Stimulated activated CD8-positive, alpha-beta memory T cell treated with anti-CD3 and anti-CD28 coated beads, Interleukin-7, amount 100 ng/mL, for 24 hours (primary cell): ENCODE data around the gene IFT122.
"Not testable (repeated sequence)": the region's sequence is repeated elsewhere in the genome, so short reads cannot be mapped to it uniquely, and the experiment has no call there.

Experiments used
- DNase-seq: peaks from one replicate; pipeline ENCODE4 v3.0.0-alpha.2; 2020; ENCODE audit warnings: low read depth

Gene IFT122

GRCh38 chr3:129498603-129499488 is 58.8 kb downstream of the IFT122 start:
- not testable (repeated sequence) for DNase-seq

GRCh38 chr3:129499604-129500333 is 59.7 kb downstream of the IFT122 start:
- DNase-seq: not testable (repeated sequence)

- DNase-seq: no peak
Measured at GRCh38 chr3:129500334-129500658, 60.3 kb downstream of the IFT122 start.

GRCh38 chr3:129501630-129502029 is 61.6 kb downstream of the IFT122 start:
- no peak for DNase-seq

GRCh38 chr3:129502641-129503408 is 62.8 kb downstream of the IFT122 start:
- DNase-seq: no peak

GRCh38 chr3:129503471-129504291 is 63.7 kb downstream of the IFT122 start:
- no peak for DNase-seq

GRCh38 chr3:129504471-129505100 is 64.6 kb downstream of the IFT122 start:
- no peak for DNase-seq

GRCh38 chr3:129505341-129505740 is 65.3 kb downstream of the IFT122 start:
- no peak for DNase-seq

GRCh38 chr3:129506231-129506742 is 66.3 kb downstream of the IFT122 start:
- DNase-seq: no peak

GRCh38 chr3:129507181-129507831 is 67.3 kb downstream of the IFT122 start:
- DNase-seq: no peak

GRCh38 chr3:129512595-129512994 is 72.6 kb downstream of the IFT122 start:
- DNase-seq: no peak

GRCh38 chr3:129513705-129514104 is 73.7 kb downstream of the IFT122 start:
- DNase-seq: no peak

- no peak for DNase-seq
Measured at GRCh38 chr3:129514110-129514509, 74.1 kb downstream of the IFT122 start.

- no peak for DNase-seq
Measured at GRCh38 chr3:129514563-129514962, 74.5 kb downstream of the IFT122 start.

- DNase-seq: not testable (repeated sequence)
Measured at GRCh38 chr3:129515108-129515820, 75.2 kb downstream of the IFT122 start.

- not testable (repeated sequence) for DNase-seq
Measured at GRCh38 chr3:129515821-129516432, 75.9 kb downstream of the IFT122 start.

- DNase-seq: no peak
Measured at GRCh38 chr3:129517516-129517915, 77.5 kb downstream of the IFT122 start.

- no peak for DNase-seq
Measured at GRCh38 chr3:129518038-129518561, 78.1 kb downstream of the IFT122 start.

- no peak for DNase-seq
Measured at GRCh38 chr3:129518581-129518980, 78.6 kb downstream of the IFT122 start.
